HG03469 (cell line): ENCODE data around the gene CRNN.

Experiments used
- ATAC-seq: cut with Tn5 transposase; IDR thresholded peaks from one replicate; pipeline ENCODE4 v1.9.1; 2021; ENCODE audit warnings: mild to moderate bottlenecking, moderate library complexity, moderate number of reproducible peaks; ENCODE audit not compliant: unreplicated experiment

CRNN gene

DNA sequence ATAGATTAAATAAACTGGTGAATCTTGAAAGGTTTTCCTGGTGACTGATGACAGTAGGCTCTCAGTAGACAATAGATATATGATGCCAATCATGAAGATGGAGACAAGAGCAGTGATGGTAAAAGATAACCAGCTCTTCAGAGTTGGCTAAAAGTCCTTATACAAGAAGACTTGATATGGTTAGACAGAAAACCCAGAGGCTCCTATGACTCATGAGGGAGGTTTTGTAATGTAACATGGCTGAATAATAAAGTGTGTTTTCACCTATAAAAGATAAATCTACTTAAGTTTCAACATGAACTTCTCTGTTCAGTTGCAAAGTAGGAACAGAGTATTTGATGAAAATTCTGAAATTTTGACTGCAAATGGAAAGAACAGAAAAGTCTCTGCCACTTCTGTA lies 12.7 kb upstream of the CRNN start:
- ATAC-seq, result no peak

DNA sequence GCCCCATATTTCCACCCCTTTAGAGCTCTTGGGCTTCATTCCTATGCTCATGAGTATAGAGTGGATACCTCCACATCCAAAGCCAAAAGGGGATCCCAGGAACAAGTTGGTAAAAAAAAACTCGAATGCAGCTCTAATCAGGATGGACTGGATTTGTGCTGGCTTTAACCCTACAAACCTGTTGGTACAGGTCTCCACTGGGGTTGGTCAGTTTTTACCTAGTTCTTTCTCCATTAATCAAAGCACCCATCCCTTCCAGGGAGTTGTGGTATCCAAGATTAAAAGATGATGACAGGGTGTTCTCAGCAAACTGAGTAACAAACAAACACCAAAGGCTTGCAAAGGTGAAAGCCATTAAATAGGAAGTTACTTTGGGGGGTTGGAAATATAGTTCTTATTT lies 5.9 kb upstream of the CRNN start:
- ATAC-seq, result no peak

DNA sequence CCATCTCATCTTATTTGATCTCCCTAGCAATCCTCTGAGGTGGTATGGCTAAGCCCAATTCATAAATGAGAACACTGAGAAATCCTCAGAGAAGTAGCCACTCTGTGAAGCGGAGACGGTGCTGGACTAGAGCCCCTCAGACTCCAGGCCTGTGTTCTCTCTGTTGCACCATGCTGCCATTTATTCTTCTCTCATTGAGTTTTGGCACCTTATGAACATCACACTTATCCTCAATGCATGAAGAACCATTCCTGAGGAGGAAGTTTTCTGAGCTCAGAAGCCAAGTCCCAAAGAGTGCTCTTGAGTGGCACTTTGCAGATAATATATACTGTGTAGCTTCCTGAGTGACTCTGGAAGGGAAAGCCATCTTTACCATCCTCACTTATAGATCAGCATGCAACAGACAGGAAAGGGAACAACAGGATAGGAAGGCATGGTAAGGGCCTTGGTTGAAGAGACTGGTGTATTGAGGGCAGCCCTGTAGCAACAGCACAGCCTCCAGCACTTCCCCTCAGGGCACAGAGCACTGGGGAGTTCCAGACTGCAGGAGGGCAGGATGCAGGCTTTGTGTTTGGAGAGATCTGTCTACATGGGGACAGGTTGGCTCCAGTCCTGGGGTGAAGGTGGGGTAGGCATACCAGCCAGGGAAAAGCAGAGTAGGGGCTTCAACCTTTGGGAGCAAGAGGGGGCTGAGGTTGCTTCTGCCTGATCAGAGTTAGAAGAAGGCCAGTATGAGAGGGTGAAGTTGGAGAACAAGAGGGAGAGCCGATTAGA lies 1.6 kb upstream of the CRNN start:
- no peak for ATAC-seq

DNA sequence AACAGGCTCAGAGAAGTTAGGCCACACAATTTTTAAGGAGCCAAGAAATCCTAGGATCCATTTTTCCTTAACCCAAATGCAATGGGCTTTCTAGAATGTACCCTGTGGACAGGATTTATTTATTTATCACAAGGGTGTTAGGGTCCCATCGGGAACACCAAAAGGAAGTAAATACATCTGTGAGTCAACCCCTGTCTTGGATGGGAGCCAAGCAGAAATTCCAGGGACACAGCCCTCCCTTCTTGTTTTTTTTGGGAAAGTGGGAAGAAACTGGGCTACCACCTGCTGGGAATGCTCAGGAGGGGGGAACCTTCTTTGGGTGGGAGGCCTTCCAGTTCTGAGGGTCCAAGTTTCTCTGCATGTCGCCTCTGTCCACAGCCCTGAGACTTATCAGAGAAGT lies 1.3 kb downstream of the CRNN start:
- no peak for ATAC-seq

DNA sequence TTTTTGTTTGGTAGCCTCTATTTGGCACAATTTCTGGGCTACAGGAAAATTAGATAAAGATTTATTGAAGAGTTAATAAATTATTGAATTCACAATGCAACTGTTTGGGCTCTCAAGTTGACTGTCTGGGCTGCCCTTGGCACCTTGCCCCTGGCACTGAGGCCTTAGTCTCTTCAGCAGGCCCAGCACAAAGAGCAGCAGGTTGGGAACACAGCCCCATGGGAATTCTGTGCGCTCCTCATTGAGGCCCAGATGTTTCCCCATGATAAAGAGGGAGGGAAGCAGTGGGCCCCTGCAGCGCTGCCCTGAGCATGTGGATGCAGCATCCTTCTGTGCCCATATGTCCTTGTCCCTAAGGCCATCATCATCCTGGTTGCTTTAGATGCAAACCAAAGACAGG lies 2.9 kb downstream of the CRNN start:
- no peak for ATAC-seq

DNA sequence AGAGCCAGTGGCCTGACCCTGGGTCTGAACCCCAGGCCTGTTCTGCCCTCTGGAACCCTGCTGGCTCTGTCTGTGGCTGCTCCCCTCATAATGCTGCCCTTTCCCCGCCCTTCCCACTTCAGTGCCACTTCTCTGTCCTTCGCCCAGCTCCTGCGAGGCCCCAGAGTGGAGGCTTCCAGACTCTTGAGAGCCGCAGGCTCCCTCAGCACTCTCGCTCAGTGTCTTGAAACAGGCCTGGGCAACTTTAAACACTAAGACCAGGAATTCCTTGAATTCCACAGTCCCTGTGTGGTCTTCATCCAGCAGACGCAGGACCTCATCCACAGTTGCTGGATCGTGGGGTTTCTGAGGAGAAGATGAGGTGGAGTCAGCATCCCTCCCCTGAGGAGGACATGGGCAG lies 3.5 kb downstream of the CRNN start:
- no peak for ATAC-seq

DNA sequence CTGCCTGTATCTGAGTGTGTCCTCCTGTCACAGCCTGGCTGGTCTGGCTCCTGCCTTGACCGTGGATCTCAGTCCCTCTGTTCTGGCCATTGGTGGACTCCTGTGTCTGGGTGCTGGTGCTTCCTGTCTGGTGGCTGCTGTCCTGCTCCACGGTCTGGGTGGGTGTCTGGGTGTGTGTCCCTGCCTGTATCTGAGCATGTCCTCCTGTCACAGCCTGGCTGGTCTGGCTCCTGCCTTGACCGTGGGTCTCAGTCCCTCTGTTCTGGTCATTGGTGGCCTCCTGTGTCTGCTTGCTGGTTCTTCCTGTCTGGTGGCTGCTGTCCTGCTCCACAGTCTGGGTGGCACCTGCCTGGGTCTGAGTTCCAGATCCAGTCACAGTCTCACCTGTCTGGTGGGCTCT lies 4.0 kb downstream of the CRNN start:
- no peak for ATAC-seq

DNA sequence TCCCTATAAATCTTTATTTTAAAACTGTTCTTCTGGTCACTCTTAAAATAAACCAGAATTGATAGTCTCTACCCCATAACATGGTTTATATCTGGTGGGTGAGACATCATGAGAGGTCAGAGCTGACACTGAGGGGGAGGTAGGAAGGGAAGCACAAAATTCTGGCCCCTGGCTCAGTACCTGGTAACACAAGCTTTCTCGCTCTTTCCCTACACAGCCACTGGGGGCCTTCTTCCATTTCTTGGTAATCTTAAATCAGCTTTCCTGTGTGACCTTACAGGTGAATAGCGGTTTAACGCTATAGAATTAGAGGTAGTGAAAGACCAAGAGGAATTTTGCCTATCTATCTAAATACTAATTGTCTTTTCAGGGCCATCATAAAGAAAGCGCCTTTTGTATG lies 5.4 kb downstream of the CRNN start:
- no peak for ATAC-seq

DNA sequence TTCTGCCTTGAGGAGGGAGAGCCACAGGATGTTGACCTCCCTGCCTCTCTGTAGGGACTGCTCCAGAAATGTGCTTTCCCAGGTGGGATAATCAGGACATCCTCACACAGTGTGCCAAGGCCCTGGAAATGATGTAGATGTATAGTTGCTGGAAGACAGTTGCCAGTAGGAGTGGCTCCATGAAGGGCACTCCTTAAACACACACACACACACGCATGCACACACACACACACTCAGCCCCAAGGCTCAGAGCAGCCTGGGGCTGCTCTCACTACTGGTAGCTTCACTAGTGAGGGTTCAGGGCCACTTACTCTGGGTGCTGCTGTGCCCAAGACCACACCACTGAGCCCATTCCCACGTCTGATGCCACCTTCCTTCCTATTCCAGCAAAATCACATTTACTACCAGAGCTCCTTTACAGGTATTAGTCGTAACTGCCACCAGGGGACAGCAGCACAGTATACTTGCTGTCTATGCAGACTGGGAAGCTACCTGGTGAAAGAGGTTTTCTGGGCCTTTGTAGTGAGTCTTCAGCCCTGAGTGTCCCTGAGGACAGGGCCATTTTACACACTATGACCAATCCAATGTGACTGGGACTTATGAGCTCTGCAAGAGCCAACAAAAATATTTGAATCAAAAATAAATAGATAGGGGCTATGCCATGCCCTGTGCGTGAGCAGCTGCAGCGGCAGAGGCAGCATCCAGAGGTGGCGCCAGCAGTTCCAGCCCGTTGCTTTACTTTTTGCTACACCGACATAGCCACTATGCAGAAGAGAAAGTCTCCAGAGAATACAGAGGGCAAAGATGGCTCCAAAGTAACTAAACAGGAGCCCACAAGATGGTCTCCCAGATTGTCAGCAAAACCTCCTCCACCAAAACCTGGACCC lies 15.0 kb downstream of the CRNN start:
- no peak for ATAC-seq

DNA sequence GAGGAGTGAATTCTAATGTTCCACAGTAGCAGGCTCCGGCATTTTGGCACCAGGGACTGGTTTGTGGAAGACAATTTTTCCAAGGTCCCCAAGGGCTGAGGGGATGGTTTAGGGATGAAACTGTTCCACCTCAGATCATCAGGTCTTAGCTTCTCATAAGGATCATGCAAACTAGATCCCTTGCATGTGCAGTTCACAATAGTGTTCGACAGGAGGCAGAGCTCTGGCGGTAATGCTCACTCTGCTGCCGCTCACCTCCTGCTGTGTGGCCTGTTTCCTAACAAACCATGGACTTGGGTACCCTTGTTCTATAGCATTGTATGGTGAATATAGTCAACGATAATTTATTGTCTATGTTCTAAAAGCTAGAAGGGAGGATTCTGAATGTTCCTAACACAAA lies 16.6 kb downstream of the CRNN start:
- ATAC-seq, result no peak

DNA sequence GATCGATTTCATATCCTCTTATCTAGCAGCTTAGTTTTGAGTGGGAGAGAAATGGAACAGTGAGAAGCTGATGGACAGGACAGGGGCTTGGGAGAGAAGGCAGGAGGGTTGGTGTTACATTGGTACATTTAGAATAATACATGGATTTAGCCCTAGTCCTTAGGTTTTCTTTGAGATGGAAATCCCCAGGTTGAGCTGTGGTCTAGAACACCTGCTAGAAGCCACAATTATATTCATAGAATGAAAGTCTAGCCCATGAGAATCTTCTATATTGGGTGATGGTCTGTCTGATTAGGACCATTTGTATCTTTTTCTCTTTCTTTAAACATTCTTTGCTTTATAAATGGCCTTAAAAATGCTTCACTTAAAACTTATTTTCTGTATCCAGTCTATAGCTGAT lies 19.9 kb downstream of the CRNN start:
- ATAC-seq, result no peak

DNA sequence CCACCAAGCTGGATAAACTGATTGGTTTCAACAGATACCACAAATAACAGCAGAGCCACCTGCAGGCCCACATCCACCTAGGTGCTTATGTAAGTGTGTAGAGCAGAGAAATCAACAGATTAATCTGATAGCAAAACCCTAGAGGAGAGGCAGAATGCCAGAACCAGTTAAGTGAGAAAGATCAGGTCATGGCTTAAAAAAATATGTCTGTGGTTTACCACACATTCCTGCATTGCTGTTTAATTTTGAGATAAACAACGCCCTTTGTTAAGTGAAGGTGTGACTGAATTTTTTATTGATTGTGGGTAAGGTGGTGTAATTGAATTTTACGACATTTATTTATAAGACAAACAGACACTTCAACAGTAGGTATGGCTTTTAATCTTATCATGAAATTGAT lies 21.2 kb downstream of the CRNN start:
- ATAC-seq, result no peak

DNA sequence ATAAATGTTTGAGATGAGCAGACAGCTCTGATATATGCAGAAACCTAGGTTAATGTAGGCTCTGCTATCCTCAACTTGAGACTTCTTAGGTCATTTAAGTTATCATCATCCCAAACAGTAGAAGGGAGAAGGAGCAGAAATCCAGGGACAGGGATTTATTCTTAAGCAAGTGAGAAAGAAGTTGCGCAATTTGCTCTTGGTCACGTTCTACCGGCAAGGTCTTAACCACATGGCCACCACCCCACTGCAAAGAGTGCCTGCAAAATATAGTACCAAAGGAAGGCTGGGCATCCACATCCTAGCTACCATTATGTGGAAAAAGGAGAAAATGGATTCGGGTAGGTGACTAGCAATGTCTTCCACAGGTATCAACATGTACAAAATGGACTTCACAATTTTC lies 25.2 kb downstream of the CRNN start:
- no peak for ATAC-seq

DNA sequence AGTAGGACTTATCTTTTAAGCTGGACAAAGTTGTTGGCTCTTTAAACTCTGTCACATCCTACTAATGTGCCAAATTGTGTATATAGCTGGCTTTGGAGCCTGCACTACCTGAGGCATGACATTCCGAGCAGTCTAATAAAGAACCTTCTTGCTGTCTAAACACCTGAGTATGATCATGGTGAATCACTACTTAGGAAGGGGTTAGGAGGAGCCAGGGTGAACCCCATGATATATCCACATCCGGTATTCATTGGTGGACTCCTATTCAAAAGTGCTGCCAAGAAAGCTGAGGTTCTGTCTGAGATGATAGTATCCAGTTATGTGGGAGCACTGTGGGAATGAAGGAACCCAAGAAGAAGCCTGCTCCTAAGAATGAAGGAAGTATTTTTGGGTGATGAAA lies 27.1 kb downstream of the CRNN start:
- no peak for ATAC-seq

DNA sequence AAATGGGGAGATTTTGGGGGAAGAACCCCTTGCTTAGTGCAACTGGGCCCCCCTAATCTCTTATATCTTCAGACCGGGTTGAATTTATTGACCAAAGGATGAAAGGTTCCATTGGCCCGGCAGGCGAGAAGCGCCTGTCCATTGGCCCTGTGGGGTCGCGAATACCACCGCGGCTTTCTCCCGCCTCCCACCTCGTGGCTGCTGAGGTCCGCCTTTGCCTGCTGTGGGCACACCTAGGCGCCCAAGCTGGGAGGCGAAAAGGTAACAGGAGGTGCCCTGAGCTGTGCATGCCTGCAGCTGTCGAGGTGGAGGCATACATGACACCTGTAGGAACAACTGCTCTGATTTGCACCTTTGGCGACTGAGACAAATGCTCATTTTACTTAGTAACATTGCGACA lies 33.1 kb downstream of the CRNN start:
- no peak for ATAC-seq

DNA sequence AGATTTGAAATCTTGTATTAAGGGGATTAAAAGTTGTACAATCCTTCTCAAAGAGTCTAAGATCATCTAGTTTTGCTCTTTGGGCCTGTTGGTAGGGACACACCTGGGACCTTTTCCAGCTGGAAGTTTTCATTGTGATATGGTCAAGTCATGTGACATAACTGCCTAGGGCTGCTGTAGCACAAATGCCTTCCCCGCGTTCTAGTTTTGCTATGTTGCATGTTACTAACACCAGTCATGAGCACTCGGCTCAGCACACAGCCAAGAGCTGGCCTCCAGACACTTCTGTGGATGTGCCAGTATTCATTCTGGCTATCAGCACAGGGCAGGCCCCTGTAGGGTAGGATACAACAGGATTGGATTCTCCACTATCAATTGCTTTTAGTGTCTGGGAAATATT lies 39.6 kb downstream of the CRNN start:
- no peak for ATAC-seq

DNA sequence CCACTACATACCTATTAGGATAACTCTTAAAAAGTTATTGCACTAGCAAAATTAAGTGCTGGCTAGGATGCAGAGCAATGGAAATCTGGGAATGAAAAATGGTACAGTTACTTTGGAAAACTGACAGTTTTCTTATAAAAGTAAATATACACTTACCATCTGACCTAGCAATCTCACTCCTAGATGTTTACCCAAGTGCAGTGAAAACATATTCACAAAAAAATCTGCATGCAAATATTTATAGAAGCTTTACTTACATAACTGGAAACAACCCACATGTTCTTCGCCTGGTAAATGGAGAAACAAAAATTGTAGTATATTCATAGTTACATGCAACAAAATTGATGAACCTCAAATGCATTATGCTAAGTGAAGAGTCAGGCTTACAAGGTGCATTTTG lies 41.4 kb downstream of the CRNN start:
- ATAC-seq, result no peak

DNA sequence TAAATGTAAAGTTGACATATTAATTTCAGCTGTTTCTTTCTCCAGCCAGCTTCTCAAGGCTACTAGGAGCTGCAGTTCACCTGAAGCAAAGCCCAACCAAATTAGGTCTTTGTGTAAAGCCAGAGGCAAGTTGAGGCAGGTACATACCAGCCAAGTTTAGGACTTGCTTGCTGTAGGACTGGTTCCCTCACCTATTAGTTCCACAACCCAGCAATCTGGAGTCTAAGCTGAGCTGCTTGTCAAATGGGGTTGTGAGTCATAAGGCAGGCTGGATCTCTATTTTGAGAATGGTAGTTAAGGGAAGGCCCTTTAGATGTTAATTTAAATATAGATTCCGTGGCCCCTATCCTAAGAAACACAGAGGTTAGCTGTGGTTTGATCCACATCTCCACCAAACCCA lies 46.6 kb downstream of the CRNN start:
- ATAC-seq, result no peak

DNA sequence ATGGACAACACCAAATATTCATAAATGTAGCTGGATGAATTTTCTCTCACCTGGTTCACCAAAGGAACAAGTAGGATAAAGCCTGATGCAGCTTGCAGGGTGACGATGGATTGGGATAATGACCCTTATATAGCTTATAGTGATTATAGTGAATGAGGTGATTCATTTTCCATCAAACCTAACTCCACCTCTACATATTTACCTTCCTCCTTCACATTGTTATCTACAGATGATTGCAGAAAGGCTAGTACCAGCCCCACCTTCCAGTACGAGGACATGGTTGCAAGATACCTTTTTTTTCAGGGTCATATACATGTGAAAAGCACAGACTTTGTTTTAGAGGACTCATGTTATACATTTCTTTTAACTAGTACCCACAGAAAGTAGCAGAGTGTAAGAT lies 54.2 kb downstream of the CRNN start, which contains the start of gene FLG2:
TSS of gene FLG2 (minus strand) at position 101 of the 400 bp plus-strand sequence. CDS start 1,122 bp downstream, outside the sequence.
- ATAC-seq, result no peak
